ENCODE measurements around the gene SLC25A26.

DNA sequence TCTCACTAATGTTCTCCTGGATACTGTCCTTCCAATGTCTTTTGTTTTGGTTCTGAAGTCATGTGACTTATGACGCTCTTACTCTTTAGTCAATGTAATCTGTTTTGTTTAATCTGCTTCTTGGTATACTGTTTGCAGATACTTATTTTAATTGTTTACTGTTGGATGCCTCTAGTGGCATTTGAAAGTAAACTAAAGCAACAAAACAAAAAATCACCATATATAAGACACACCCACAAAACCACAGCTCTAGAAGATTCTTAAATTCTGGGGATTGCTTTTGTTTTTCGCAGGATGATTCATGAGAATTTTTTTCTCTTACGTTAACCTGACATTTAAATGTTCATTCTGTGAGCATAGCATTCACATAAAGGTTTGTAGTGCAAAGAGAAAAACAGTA is 16.8 kb downstream of the SLC25A26 start:
- no peak for TF ChIP-seq CTCF (IDR thresholded peaks at IDR 0.05)
- no peak for TF ChIP-seq POLR2A (IDR thresholded peaks at IDR 0.05)
